ENCODE measurements around the gene VPS18.
"Not testable (repeated sequence)": the region's sequence is repeated elsewhere in the genome, so short reads cannot be mapped to it uniquely, and the experiment has no call there.

VPS18 gene, protein sequence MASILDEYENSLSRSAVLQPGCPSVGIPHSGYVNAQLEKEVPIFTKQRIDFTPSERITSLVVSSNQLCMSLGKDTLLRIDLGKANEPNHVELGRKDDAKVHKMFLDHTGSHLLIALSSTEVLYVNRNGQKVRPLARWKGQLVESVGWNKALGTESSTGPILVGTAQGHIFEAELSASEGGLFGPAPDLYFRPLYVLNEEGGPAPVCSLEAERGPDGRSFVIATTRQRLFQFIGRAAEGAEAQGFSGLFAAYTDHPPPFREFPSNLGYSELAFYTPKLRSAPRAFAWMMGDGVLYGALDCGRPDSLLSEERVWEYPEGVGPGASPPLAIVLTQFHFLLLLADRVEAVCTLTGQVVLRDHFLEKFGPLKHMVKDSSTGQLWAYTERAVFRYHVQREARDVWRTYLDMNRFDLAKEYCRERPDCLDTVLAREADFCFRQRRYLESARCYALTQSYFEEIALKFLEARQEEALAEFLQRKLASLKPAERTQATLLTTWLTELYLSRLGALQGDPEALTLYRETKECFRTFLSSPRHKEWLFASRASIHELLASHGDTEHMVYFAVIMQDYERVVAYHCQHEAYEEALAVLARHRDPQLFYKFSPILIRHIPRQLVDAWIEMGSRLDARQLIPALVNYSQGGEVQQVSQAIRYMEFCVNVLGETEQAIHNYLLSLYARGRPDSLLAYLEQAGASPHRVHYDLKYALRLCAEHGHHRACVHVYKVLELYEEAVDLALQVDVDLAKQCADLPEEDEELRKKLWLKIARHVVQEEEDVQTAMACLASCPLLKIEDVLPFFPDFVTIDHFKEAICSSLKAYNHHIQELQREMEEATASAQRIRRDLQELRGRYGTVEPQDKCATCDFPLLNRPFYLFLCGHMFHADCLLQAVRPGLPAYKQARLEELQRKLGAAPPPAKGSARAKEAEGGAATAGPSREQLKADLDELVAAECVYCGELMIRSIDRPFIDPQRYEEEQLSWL

DNA sequence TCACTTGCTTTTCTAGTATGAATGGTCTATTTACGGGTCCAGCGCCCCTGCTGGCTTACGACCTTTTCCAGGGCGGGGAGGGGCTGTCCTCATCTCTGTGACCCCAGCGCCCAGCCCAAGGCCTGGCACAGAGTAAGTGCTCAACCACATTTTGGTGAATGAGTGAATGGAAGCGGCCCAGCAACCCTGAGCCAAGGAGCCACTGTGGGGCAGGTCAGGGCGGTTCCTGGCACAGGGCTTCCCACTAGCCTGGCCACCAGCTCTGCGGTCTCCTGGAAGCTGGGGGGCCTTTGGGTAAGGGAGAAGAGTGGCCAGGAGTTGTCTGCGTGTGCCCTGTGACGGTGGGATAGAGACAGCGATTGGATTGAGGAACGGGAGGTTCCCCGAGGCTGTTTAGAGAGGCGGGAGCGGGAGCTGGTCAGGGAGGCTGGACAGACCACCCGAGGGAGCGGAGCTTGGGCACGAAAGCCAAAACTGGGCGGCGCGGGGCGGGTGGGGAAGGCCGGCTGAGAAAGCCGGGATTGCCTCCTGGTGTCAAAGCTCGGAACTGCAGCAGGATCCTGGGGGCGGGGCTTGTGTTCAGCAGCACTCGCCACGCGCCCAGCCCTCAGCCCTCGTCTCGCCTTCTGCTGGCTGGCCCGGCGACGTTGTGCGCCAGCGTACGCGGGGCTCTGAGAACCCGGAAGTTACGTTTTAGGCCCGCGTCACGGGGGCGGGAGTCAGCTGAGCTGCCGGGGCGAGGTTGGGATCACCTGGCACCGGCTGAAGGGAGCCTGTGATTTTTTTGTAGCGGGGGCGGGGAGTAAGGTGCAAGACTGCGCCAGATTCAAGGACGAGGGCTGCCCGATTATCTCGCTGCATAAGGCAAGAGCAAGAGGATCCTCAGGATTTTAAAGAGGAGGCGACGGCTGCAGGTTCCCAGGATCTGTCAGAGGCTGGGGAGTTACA, at the start of gene VPS18:
TSS of gene VPS18 (plus strand) at position 718 of the 948 bp plus-strand sequence. CDS start 319 bp downstream, outside the sequence.
- peak; percentile 94 for DNase-seq (ENCODE audit: low spot score)

DNA sequence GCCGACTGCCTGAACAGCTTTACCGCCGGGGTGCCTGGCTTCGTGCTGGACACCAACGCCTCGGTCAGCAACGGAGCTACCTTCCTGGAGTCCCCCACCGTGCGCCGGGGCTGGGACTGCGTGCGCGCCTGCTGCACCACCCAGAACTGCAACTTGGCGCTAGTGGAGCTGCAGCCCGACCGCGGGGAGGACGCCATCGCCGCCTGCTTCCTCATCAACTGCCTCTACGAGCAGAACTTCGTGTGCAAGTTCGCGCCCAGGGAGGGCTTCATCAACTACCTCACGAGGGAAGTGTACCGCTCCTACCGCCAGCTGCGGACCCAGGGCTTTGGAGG, 49.6 kb upstream of the VPS18 start:
- DNase-seq (ENCODE audit: low spot score): peak; percentile 57

DNA sequence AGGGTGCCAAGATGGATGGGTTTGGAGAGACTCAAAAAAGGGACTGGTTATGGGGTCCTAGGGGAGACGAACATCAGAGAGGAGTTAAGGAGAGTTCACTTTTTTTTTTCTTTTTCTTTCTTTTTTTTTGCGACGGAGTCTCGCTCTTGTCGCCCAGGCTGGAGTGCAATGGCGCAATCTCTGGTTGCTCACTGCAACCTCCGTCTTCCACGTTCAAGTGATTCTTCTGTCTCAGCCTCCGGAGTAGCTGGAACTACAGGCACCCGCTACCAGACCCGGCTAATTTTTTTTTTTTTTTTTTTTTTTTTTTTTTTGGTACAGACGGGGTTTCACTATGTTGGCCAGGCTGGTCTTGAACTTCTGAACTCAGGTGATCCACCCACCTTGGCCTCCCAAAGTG, 49.2 kb upstream of the VPS18 start:
- DNase-seq (ENCODE audit: low spot score): no peak

DNA sequence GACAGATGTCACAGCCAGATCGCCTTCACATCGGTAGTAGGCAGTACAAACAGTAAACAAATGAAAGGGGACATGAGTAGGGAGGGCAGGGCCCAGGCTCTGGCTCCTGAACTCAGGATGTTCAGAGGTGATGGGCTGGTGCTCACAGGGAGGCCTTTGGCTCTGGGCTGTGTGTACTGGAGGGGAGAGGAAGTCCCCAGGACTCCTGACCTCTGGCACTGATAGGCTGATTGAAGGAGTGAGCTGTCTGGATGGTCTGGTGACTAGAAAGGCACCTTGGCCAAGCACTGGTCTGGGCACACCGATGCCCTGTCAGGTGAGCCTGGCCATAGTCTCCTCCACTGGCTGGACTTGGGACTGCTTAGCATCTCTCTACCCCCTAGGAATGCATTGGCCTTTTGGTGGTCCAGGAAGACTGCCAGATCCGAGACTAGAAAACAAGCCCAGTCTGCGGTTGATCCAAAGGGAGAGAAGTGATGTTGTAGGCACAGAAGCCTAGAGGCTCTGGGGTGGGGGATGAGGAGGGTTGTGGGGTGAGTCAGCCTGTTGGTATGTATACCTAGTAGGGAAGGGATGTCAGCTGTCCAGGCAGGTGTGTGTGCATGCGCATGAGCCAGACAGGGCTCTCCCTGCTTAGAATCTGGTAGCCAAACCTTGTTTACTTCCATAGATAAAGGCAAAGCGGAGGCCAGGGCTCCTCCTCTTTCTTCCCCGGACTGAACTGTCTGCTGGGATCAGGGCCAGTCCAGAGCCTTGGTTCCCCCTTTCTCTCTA, 48.6 kb upstream of the VPS18 start:
- DNase-seq (ENCODE audit: low spot score): no peak

DNA sequence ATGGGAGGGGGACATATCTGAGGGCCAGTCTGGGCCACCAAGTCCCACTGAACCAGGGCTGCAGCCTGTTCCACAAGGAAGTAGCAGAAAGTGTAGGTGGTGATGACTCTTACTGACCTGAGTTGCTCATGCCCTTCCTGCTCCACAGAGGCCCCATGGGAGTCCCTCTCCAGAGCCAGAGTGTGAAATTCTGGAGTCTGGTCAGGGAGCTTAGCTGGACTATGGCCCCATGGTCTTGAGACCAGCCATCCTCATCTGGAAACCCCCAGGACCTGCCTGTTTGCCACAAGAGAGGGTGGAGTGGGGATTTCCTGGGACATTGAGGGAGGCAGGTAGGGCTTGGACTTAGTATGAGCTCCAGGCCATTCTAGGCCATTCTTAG, 47.4 kb upstream of the VPS18 start:
- DNase-seq (ENCODE audit: low spot score): no peak

DNA sequence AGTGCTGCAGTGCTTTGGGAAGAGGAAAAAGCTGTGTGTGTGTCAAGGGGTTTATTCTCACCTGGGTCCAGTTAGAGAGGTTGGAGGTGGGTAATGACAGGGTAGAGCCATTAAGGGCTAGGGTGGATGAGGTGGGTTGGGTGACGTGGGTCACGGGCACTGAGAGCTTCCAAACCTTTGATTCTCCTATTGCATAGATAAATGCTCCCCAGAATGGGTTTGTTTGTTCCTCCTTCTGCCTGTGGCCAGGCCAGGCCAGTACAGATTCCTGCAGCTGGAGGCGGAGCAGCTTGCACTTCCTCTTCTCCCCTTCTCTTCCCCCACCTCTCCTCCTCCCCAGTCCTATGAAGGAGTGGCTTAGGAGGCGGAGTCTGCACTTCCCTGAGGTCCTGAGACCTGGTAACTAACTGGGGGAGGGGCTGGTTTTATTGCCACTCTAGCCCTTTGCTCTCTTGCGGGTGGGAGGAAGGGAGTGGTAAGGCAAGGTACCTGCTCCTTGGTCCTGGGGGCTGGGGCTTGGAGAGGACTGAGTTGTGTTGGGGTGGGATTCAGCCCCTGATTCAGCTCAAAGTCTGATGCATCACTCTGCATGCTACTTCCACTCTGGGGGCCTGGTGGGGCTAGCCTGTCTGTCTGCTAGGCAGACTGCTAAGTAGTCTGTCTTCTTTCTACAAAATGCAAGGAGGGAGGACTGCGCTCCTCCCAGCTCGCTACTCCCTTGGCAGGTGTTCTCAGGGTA, 46.9 kb upstream of the VPS18 start:
- peak; percentile 55 for DNase-seq (ENCODE audit: low spot score)

DNA sequence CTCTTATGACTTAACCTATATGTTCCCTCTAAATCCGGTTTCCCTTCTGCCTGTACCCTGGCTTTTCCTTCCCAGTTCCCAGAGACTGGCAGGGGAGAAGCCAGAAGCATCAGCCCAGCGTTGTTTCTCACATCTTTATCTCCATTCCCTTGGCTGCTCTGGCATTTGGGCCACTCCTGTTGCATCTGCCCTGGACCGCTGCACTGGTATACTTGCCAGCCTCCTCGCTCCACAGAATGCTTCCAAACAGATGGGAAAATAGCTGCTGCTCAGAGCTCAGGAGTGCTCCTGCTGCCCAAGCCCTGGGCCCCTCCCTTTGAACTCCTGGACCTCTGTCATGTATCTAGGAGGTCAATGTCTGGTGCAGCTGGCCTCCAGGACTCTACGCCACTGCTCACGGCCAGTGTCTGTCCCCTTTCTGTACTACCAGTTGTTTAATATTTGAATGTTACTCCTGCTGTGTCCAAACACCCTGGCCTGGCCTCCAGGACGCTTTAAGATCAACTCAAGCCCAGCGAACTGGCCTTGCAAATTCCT, 43.6 kb upstream of the VPS18 start:
- DNase-seq (ENCODE audit: low spot score): no peak

DNA sequence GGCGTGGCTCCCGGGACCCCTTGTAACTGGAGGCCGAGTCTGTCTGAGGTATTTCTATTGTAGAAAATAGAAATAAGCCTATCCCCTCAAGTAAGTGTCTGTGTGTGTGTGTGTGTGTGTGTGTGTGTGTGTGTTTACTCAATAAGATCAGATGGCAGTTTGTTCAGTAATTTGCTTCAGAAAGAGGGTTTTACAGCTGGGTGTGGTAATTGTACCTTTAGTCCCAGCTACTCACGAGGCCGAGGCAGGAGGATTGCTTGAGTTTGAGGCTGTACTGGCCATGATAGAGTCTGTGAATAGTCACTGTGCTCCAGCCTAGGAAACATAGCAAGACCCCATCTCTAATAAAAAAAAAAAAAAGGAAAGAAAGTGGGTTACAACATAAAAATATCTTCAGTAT, 41.7 kb upstream of the VPS18 start:
- DNase-seq (ENCODE audit: low spot score): no peak

DNA sequence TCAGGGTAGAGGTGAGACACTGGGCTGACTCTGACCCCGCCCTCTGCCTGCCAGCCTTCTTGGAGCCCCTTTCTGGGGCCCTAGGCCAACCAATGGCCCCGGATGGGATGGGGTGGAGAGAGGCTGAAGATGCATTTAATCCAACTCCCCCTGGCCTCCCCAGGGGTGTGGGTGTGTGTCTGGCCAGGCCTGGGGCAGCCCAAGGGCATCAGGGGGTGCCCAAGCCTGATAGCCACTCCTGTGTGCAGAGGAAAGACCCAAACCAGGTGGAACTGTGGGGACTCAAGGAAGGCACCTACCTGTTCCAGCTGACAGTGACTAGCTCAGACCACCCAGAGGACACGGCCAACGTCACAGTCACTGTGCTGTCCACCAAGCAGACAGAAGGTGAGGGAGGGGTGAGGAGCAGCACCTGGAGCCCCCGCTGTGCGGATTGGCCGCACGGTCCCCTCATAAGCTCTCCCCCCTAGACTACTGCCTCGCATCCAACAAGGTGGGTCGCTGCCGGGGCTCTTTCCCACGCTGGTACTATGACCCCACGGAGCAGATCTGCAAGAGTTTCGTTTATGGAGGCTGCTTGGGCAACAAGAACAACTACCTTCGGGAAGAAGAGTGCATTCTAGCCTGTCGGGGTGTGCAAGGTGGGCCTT, 40.9 kb upstream of the VPS18 start:
- DNase-seq (ENCODE audit: low spot score): no peak

DNA sequence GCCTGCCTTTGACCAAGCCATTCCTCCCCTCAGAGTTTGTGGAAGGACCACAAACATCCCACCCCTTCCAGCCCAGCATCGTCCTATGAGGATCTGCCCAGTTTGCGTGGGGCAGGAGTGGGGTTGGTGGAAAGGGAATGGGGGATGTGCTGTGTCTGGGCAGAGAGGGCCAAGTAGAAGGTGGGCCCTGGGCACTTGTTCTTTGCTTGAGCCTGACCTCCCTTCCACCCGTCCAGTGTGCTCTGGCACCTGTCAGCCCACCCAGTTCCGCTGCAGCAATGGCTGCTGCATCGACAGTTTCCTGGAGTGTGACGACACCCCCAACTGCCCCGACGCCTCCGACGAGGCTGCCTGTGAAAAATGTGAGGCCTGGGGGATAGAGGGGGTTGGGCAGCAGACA, 40.1 kb upstream of the VPS18 start:
- no peak for DNase-seq (ENCODE audit: low spot score)

DNA sequence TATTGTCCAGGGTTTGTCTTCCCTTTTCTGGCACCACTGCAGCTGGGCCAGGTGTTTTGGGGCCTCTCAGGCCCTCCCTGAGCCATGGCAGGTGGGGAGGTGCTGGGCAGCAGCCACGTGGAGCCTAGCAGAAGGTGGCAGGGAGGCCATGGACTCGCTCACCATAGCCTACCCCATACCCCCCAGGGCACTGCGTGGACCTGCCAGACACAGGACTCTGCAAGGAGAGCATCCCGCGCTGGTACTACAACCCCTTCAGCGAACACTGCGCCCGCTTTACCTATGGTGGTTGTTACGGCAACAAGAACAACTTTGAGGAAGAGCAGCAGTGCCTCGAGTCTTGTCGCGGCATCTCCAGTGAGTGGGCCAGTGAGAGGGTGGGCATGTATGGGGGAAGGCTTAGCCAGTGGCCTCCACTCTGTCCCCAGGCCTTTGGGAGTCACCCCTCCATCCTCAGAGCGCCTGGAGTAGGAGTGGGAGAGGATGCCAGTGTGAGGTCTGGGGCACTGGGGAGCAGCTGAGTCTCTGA, 38.5 kb upstream of the VPS18 start:
- no peak for DNase-seq (ENCODE audit: low spot score)

DNA sequence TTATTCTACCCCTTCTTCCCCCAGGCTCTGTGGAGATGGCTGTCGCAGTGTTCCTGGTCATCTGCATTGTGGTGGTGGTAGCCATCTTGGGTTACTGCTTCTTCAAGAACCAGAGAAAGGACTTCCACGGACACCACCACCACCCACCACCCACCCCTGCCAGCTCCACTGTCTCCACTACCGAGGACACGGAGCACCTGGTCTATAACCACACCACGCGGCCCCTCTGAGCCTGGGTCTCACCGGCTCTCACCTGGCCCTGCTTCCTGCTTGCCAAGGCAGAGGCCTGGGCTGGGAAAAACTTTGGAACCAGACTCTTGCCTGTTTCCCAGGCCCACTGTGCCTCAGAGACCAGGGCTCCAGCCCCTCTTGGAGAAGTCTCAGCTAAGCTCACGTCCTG, 37.5 kb upstream of the VPS18 start:
- DNase-seq (ENCODE audit: low spot score): no peak

DNA sequence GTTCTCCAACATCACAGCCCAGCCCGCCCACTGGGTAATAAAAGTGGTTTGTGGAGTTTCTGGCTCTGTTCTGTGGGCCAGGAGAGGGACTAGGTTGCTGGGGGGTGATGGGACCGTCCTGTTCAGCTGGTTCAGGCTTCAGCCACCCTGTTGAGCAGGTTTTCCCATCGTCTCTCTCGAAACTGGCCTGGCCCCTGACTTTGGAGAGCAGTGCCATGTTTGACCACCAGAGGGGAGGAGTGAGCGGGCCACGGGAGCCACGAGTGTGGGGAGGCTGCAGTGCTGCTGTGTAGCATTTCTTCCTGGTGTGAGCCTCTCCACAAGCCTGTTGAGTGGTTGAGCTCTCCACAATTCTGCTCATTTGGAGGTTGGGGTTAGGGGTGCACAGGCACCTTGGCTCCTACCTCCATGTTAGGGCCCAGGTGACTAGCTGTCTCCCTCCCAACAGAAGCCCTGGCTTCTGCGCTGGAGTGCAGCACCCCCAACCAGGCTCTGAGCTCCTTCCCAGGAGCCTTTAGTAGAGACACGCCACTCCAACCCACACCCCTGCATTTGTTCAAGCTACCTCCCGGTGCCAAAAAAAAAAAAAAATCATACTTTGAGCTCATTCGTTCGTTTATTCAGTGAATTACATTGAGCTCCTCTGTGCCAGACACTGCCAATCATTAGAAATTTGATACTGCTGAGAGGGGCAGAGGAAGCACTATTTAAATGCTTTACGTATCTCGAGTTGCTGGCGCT, 36.5 kb upstream of the VPS18 start:
- peak; percentile 89 for DNase-seq (ENCODE audit: low spot score)

DNA sequence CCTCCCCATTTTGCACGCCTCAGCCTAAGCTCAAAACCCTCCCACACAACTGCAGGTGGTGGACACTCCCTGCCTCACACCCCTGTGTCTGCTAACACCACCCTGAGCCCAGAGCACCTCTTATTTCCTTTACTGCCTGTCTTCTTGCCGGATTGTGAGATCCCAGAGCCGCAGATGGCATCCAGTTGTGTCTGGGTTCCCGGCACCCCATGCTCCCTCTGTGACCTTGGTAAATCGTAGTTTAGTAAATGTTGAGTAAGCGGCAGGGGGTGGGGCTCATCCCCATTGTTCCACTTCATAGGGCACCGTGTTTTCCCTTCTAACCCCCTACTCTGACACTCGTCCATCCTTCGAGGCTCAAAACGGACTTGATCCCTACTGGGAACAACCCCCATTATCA, 35.5 kb upstream of the VPS18 start:
- no peak for DNase-seq (ENCODE audit: low spot score)

DNA sequence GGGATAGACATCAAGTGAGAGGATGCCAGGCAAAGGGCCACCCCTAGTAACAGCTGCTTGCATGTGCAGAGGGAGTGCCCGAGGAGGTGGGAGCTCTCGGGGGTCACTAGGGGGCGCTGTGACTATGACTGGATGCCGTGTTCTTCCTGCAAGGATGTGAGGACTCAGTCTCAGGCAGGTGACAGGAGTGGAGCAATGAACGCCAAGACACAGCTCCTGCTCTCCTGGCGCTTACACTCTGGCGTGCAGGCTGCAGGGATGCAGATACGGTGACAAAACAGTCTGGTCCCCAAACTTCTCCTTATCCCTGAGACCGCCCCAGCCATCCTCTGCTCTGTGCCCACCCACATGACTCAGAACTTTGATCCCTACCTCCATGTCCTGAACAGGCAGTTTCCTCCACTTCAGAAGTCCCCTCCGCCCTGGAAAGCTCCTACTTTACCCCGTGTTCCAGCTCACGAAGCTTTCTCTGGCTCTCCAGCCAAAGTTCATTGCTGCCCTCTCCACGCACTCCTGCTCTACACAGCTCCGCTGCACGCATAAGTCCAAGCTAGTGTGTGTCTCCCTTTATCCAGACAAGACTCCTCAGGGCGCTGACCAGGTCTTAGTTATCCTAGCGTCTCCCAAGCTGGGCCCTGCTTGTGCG, 34.9 kb upstream of the VPS18 start:
- DNase-seq (ENCODE audit: low spot score): peak; percentile 86

DNA sequence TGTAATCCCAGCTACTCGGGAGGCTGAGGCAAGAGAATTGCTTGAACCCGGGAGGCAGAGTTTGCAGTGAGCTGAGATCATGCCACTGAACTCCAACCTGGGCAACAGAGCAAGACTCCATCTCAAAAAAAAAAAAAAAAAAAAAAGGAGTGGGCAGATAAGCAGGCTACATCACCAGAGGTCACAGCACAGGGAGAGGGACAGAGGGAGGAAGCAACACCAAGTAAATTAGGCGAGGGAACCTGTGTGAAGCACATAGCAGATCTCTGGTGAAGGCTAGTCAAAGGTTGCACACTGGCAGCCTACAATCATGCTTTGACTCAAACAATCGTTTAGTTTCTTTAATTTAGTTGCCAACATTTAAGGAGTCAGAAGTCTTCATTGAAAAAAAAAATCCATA, 33.1 kb upstream of the VPS18 start:
- DNase-seq (ENCODE audit: low spot score): not testable (repeated sequence)

DNA sequence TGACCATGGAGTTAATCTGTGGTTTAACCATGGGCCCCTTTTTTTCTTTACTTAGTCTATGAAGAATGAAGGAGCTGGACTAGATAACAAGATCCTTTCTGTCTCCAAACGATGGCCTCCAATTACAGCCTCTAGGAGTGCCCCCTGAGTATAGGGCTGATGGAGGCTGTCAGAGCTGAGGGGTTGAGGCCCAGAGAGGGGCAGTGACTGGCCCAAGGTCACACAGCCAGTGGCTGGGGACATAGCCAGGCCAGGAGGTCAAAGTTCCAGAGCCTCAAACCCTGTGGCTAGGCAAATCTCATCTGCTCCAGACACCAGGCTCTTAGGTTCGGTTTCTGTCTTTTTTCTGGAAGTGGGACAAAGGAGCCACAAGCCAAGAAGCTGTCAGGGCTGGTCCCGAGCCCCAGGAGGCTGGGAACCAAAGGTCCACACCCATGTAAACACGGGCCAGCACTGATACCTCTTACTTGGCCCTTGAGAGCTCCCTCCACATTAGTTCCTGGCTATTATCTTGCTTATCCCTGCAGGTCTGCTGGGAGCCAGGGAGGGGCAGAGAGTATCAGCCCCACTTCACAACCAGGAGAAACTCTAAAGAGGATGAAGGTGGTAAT, 30.5 kb upstream of the VPS18 start:
- DNase-seq (ENCODE audit: low spot score): no peak

DNA sequence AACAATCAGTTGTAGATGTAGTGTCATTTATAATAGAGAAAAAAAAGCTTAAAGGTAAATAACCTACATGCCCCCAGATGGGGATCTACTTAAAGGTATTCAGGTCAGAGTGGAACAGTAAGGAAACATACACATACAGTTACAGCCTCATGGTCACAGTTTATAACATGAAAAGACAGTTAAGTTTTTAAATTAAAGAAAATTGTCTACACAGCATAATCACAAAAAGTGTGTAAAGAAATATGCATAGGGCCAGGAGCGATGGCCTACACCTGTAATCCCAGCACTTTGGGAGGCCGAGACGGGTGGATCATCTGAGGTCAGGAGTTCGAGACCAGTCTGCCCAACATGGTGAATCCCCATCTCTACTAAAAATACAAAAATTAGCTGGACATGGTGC, 27.1 kb upstream of the VPS18 start:
- no peak for DNase-seq (ENCODE audit: low spot score)
